Mesothelial cell of epicardium (in vitro differentiated cells): ENCODE data around the gene ZC2HC1B. TPM values are rescaled to one million over a fixed set of nuclear protein-coding genes. Genes with fewer than 3 reads are reported as not detected.
"Not testable (repeated sequence)": the region's sequence is repeated elsewhere in the genome, so short reads cannot be mapped to it uniquely, and the experiment has no call there.

ENCODE experiments used
- DNase-seq, 2 experiments: peaks; one replicate each; pipeline ENCODE4 v3.0.0; 2021; ENCODE audit warnings: low spot score in 2 of 2; ENCODE audit not compliant: unreplicated experiment in 2 of 2
- H3K27ac Mint-ChIP-seq: 2 replicates; pipeline ENCODE4 v1.8.0; 2021; ENCODE audit warnings: mixed read lengths
- H3K27me3 Mint-ChIP-seq: 2 replicates; pipeline ENCODE4 v1.8.0; 2021; ENCODE audit warnings: low read depth, mixed read lengths
- H3K36me3 Mint-ChIP-seq: 2 replicates; pipeline ENCODE4 v1.8.0; 2021; ENCODE audit warnings: mixed read lengths
- H3K4me1 Mint-ChIP-seq: 2 replicates; pipeline ENCODE4 v1.8.0; 2021; ENCODE audit warnings: mixed read lengths
- H3K4me3 Mint-ChIP-seq: 2 replicates; pipeline ENCODE4 v1.8.0; 2021; ENCODE audit warnings: mild to moderate bottlenecking, moderate library complexity, mixed read lengths
- H3K9me3 Mint-ChIP-seq: 2 replicates; pipeline ENCODE4 v1.8.0; 2021; ENCODE audit warnings: mixed read lengths
- total RNA-seq: library from RNA; stranded (reverse); gene quantifications from 3 replicates; pipeline ENCODE4 v1.2.1, GENCODE V29; 2021
- TF ChIP-seq, protein P1 (sequence below): fragments of 200-600 bp; sonication (generic); IDR thresholded peaks from one replicate; pipeline ENCODE4 v1.5.0; 2021; ENCODE audit warnings: antibody characterized with exemption; ENCODE audit not compliant: unreplicated experiment

The ZC2HC1B gene
- total RNA-seq, 1 donor from 2014 or later = not detected

DNA sequence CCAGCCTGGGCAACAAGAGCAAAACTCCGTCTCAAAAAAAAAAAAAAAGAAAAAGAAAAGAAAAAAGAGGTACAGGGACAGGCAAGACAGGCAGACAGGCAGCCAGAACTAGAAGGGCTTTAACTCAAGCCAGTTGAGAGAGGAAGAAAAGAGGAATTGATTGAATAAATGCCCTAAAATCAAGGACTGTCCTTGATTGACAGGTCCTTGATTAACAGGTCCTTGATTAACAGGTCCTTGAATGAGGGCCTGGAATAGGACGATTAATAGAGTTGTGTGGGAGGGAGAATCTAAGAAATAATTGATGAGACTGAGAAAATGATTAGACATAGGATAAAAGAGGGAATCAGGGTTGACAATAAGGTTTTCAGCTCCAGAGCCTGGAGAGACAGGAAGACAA lies 36.1 kb downstream of the ZC2HC1B start:
- TF ChIP-seq, protein P1, sequence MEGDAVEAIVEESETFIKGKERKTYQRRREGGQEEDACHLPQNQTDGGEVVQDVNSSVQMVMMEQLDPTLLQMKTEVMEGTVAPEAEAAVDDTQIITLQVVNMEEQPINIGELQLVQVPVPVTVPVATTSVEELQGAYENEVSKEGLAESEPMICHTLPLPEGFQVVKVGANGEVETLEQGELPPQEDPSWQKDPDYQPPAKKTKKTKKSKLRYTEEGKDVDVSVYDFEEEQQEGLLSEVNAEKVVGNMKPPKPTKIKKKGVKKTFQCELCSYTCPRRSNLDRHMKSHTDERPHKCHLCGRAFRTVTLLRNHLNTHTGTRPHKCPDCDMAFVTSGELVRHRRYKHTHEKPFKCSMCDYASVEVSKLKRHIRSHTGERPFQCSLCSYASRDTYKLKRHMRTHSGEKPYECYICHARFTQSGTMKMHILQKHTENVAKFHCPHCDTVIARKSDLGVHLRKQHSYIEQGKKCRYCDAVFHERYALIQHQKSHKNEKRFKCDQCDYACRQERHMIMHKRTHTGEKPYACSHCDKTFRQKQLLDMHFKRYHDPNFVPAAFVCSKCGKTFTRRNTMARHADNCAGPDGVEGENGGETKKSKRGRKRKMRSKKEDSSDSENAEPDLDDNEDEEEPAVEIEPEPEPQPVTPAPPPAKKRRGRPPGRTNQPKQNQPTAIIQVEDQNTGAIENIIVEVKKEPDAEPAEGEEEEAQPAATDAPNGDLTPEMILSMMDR = no peak

GRCh38 chr6:143901885-143902750 lies 37.8 kb downstream of the ZC2HC1B start:
- no peak overlapping the region for H3K4me3 Mint-ChIP-seq
- TF ChIP-seq, protein P1 = no peak
- H3K27me3 Mint-ChIP-seq = no peaks in the 10 kb centered on the region
- H3K4me1 Mint-ChIP-seq = no peaks in the 10 kb centered on the region
- H3K36me3 Mint-ChIP-seq = no peaks in the 10 kb centered on the region
- H3K9me3 Mint-ChIP-seq = no peaks in the 10 kb centered on the region
- no peak for DNase-seq
- peak overlapping the region; percentile 44 for H3K27ac Mint-ChIP-seq

More for the DNA sequence above, 36.1 kb downstream of the ZC2HC1B start:
- Mint-ChIP-seq H3K36me3 (no peaks in the 10 kb centered on the region), H3K4me1 (peaks cover 3% of the 10 kb centered on the region), H3K27me3 (no peaks in the 10 kb centered on the region), H3K27ac (no peak overlapping the region), H3K4me3 (no peak overlapping the region), H3K9me3 (no peaks in the 10 kb centered on the region)
- no peak for DNase-seq

DNA sequence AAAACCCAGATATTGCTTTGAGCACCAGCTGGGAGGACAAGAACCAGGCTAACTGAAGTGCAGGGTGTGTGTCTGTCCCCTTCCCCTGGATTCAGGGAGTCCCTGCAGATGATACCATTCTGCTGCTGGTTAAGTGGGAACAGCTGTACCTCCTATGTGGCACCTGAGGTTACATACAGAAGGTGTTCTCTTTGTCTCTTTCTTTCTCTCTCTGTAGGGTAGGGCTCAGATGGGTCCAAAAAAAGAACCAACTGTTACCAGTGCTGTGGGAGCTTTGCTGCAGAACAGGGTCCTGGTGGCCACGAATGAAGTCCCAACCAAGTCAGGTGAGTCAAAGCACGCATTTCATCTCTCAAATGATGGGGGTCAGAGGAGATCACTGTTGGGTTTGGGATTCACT lies 38.6 kb downstream of the ZC2HC1B start:
- H3K4me3 Mint-ChIP-seq = no peak overlapping the region
- TF ChIP-seq, protein P1 = no peak
- DNase-seq = no peak
- no peaks in the 10 kb centered on the region for H3K27me3 Mint-ChIP-seq
- no peaks in the 10 kb centered on the region for H3K36me3 Mint-ChIP-seq
- no peaks in the 10 kb centered on the region for H3K4me1 Mint-ChIP-seq
- H3K27ac Mint-ChIP-seq = no peak overlapping the region
- H3K9me3 Mint-ChIP-seq = peaks cover 7% of the 10 kb centered on the region

DNA sequence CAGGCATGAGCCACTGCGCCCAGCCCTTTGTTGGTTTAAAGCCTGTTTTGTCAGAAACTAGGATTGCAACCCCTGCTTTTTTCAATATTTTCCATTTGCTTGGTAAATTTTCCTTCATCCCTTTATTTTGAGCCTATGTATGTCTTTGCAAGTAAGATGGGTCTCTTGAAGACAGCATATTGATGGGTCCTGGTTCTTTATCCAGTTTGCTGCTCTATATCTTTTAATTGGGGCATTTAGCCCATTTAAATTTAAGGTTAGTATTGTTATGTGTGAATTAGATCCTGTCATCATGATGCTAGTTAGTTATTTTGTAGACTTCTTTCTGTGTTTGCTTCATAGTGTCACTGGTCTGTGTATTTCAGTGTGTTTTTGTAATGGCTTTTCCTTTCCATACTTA lies 46.8 kb downstream of the ZC2HC1B start:
- H3K4me1 Mint-ChIP-seq = no peaks in the 10 kb centered on the region
- TF ChIP-seq, protein P1 = no peak
- H3K9me3 Mint-ChIP-seq = peaks cover 42% of the 10 kb centered on the region
- no peak overlapping the region for H3K27ac Mint-ChIP-seq
- no peak overlapping the region for H3K4me3 Mint-ChIP-seq
- no peaks in the 10 kb centered on the region for H3K27me3 Mint-ChIP-seq
- H3K36me3 Mint-ChIP-seq = peaks cover 15% of the 10 kb centered on the region
- DNase-seq = no peak

GRCh38 chr6:143912671-143913070 lies 48.4 kb downstream of the ZC2HC1B start:
- no peak overlapping the region for H3K4me3 Mint-ChIP-seq
- no peaks in the 10 kb centered on the region for H3K27me3 Mint-ChIP-seq
- H3K9me3 Mint-ChIP-seq = peaks cover 45% of the 10 kb centered on the region
- no peak overlapping the region for H3K27ac Mint-ChIP-seq
- H3K4me1 Mint-ChIP-seq = no peaks in the 10 kb centered on the region
- TF ChIP-seq, protein P1 = no peak
- no peak for DNase-seq
- H3K36me3 Mint-ChIP-seq = peaks cover 17% of the 10 kb centered on the region

DNA sequence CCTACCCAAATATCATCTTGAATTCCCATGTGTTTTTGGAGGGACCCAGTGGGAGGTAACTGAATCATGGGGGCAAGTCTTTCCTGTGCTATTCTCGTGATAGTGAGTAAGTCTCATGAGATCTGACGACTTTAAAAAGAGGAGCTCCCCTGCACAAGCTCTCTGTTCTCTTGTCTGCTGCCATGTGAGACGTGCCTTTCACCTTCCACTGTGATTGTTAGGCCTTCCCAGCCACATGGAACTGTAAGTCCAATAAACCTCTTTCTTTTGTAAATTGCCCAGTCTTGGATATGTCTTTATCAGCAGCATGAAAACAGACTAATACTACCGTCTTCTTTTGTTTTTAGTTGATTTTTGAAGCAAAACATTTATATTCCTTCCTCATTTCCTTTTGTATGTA lies 52.8 kb downstream of the ZC2HC1B start:
- Mint-ChIP-seq H3K9me3 (peaks cover 24% of the 10 kb centered on the region), H3K36me3 (peaks cover 14% of the 10 kb centered on the region)
- not testable (repeated sequence) for H3K27me3 Mint-ChIP-seq, DNase-seq, H3K4me1 Mint-ChIP-seq, H3K27ac Mint-ChIP-seq, H3K4me3 Mint-ChIP-seq
